SKM-1 (cell line): ENCODE data around the gene XIST.
"Not testable (repeated sequence)": the region's sequence is repeated elsewhere in the genome, so short reads cannot be mapped to it uniquely, and the experiment has no call there.

ENCODE experiments used
- DNase-seq: peaks from one replicate; lab custom pipeline; 2025; ENCODE audit not compliant: unreplicated experiment; lab: John Stamatoyannopoulos, UW

XIST gene

DNA sequence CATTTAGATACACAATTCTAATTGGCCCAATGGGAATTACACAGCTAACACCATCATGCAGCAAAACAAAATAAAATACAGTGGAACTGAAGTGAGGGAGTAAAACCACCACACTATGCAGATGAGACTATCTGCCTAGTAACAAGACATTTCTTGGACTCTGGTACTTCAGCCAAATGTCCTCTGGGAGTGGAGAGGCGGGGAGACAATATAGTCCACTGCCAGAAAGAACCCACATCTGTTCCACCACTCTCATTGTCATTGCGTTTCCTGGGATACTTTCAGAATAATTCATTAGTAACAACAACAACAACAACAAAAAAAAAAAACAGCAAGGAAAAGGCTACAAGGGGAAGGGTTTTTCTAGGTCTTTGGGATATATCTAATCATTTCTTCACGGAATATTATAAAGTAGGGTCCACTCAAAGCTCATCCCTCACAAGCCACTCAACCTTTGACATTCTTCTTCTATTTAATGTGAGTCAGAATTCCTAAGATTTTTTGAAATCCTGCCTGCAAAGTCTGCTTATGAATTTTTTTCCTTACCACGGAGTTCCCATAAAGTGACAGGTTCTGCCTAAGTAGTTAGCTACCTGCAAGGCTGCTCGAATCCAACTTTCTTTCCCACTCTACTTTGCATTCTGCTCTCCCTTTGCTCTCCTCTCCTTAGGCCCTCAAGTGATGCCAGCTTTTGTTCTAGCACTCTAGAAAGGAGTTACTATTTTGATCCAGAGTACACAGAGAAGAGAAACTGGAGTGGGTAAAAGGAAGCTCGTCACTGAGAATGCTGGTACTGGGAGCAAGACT lies 34.9 kb downstream of the XIST start:
- DNase-seq: no peak

GRCh38 chrX:73812256-73812655 lies 40.3 kb downstream of the XIST start:
- DNase-seq: no peak

- not testable (repeated sequence) for DNase-seq
These were observed 48.4 kb downstream of the XIST start for GRCh38 chrX:73804109-73804508.

DNA sequence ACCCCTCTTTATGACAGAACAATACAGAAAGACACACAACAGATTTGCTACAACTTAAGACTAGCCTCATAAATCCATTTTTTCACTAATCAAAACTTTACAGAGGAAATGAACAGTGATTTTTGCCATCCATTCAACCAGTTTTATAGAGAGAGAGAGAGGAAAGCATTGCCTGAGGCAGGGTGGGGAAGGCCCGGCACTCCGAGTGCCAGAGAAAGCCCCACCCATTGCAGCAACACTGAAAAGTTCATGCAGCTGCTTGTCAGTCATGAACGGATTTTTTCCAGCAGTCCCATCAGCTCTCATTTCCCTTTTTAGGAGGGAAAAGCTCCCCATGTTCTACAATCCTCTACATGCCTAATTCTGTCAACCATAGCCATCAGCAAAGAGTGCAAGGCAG lies 52.6 kb downstream of the XIST start:
- DNase-seq: no peak

DNA sequence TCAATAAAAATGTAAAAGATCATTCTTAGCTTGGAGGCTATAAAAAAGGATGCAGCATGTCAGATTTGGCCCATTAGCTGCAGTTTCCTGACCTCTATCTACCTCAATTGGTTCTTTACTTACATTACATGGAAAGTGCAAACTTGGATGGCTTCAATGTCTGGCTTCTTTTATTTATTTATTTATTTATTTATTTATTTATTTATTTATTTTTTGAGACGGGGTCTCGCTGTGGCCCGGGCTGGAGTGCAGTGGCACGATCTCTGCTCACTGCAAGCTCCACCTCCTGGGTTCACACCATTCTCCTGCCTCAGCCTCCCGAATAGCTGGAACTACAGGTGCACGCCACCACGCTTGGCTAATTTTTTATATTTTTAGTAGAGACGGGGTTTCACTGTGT lies 60.0 kb downstream of the XIST start:
- DNase-seq: not testable (repeated sequence)

- no peak for DNase-seq
These were observed 67.0 kb downstream of the XIST start for GRCh38 chrX:73785493-73785892.
